ENCODE data around the gene GNB4. TPM values are rescaled to one million over a fixed set of nuclear protein-coding genes. Genes with fewer than 3 reads are reported as not detected.

Gene GNB4
- total and polyA plus RNA-seq, 10 of the 15 experiments (the other 5 are each of a cell fraction or from before 2014, with no cell fraction given), result 0.14 to 3.4 (median 1.8) TPM

- TF ChIP-seq ELK1 (IDR thresholded peaks at IDR 0.05; ENCODE audit: low read depth, low read length) (no peak), REST (IDR thresholded peaks at IDR 0.05; ENCODE audit: low read depth, low read length) (no peak), SUZ12 (IDR thresholded peaks at IDR 0.05; ENCODE audit: unreplicated experiment) (no peak), IRF4 (IDR thresholded peaks at IDR 0.05; ENCODE audit: low read depth, low read length) (no peak), SMC3 (IDR thresholded peaks at IDR 0.05; ENCODE audit: borderline replicate concordance, low read length) (no peak), MYB (IDR thresholded peaks at IDR 0.05; ENCODE audit: borderline replicate concordance, low read depth, low read length) (no peak), MTA2 (IDR thresholded peaks at IDR 0.05; ENCODE audit: low read depth) (no peak), USF1 (IDR thresholded peaks at IDR 0.05; ENCODE audit: borderline replicate concordance, extremely low read length, insufficient read depth, low read depth, low read length) (no peak), IRF3 (IDR thresholded peaks at IDR 0.05) (no peak), RAD21 (IDR thresholded peaks at IDR 0.05; ENCODE audit: insufficient read depth, low read depth, low read length) (no peak)
These were observed 13.2 kb upstream of the GNB4 start (continued) for GRCh38 chr3:179464323-179465092.

All from GM12878 (cell line).